SK-N-MC (cell line): ENCODE measurements around the gene KCNS3.

Experiments used
- EZH2 ChIP-seq: fragments of 200-600 bp; sonication (generic); IDR thresholded peaks from one replicate; pipeline ENCODE4 v1.6.1; 2017; ENCODE audit warnings: antibody characterized with exemption
- POLR2AphosphoS5 ChIP-seq: IDR thresholded peaks from 2 replicates; pipeline ENCODE4 v1.6.1; 2012; ENCODE audit warnings: mild to moderate bottlenecking, low read depth, low read length, borderline replicate concordance

GRCh38 chr2:17847236-17847635 is 31.2 kb upstream of the KCNS3 start:
- TF ChIP-seq POLR2AphosphoS5, result no peak
- no peak for TF ChIP-seq EZH2
